Naive thymus-derived CD4-positive, alpha-beta T cell (primary cell): ENCODE results near the gene SAFB2. TPM values are rescaled to one million over a fixed set of nuclear protein-coding genes. Genes with fewer than 3 reads are reported as not detected.

Experiments used
- ATAC-seq: fragments of 150-1000 bp; cut with Tn5 transposase; 2 replicates; pipeline ENCODE4 v1.10.0; 2021; ENCODE audit warnings: mild to moderate bottlenecking, moderate library complexity
- CTCF ChIA-PET: fragments of 350-600 bp; sonication (Branson Sonifier 250); formaldehyde crosslinking; loops from one replicate; lab custom pipeline; 2021; ENCODE audit warnings: antibody characterized with exemption; lab: Charles Lee
- POLR2A ChIA-PET: fragments of 350-600 bp; sonication (Branson Sonifier 250); formaldehyde crosslinking; loops from one replicate; lab custom pipeline; 2021; ENCODE audit warnings: antibody characterized with exemption, inconsistent platforms; lab: Charles Lee
- DNase-seq, 9 donors: peaks; one replicate each; pipeline versions ENCODE4 v3.0.0 to v3.0.0-alpha.2; 2020 to 2022; ENCODE audit warnings: mixed read lengths in 1 of 9
- H3K27ac ChIP-seq: one replicate; pipeline ENCODE4 v1.7.0; 2013; ENCODE audit warnings: mild to moderate bottlenecking, low read depth, low read length, moderate library complexity
- H3K27me3 ChIP-seq, 2 donors: one replicate each; pipeline ENCODE4 v1.7.0; 2013; ENCODE audit warnings: low read length in 2 of 2, mild to moderate bottlenecking in 2 of 2, moderate library complexity in 2 of 2; ENCODE audit not compliant: control insufficient read depth in 2 of 2, insufficient read depth in 2 of 2
- H3K36me3 ChIP-seq, 3 experiments: 1 replicate in 2 of 3; 2 replicates in 1 of 3; pipeline ENCODE4 v1.7.0; 2013; ENCODE audit warnings: low read length in 3 of 3, mild to moderate bottlenecking in 3 of 3, moderate library complexity in 1 of 3; ENCODE audit not compliant: insufficient read depth in 3 of 3, control insufficient read depth in 2 of 3
- H3K4me1 ChIP-seq, 2 donors: one replicate each; pipeline ENCODE4 v1.7.0; 2013; ENCODE audit warnings: low read length in 2 of 2, mild to moderate bottlenecking in 2 of 2, moderate library complexity in 1 of 2; ENCODE audit not compliant: control insufficient read depth in 2 of 2, insufficient read depth in 2 of 2
- H3K4me3 ChIP-seq: 2 replicates; pipeline ENCODE4 v1.7.0; 2013; ENCODE audit warnings: mild to moderate bottlenecking, low read length
- H3K9me3 ChIP-seq, 3 experiments: 1 replicate in 2 of 3; 2 replicates in 1 of 3; pipeline ENCODE4 v1.7.0; 2013; ENCODE audit warnings: low read length in 3 of 3; ENCODE audit not compliant: control insufficient read depth in 2 of 3
- H3K27ac Mint-ChIP-seq, 9 donors: one replicate each; pipeline ENCODE4 v1.8.0; 2020 to 2022; ENCODE audit warnings: mixed read lengths in 9 of 9, mild to moderate bottlenecking in 8 of 9, moderate library complexity in 5 of 9, inconsistent platforms in 2 of 9
- H3K27me3 Mint-ChIP-seq, 5 donors: one replicate each; pipeline ENCODE4 v1.8.0; 2021 to 2022; ENCODE audit warnings: mixed read lengths in 5 of 5, mild to moderate bottlenecking in 1 of 5
- H3K36me3 Mint-ChIP-seq, 5 donors: one replicate each; pipeline ENCODE4 v1.8.0; 2020 to 2022; ENCODE audit warnings: mixed read lengths in 5 of 5, mild to moderate bottlenecking in 3 of 5, inconsistent platforms in 1 of 5
- H3K4me1 Mint-ChIP-seq, 7 donors: one replicate each; pipeline ENCODE4 v1.8.0; 2020 to 2022; ENCODE audit warnings: mixed read lengths in 7 of 7, mild to moderate bottlenecking in 3 of 7, inconsistent platforms in 1 of 7
- H3K4me3 Mint-ChIP-seq, 10 donors: one replicate each; pipeline ENCODE4 v1.8.0; 2020 to 2022; ENCODE audit warnings: mild to moderate bottlenecking in 10 of 10, mixed read lengths in 10 of 10, moderate library complexity in 6 of 10, inconsistent platforms in 2 of 10
- H3K9me3 Mint-ChIP-seq, 11 donors: one replicate each; pipeline ENCODE4 v1.8.0; 2020 to 2022; ENCODE audit warnings: mixed read lengths in 11 of 11, mild to moderate bottlenecking in 4 of 11, inconsistent platforms in 1 of 11, moderate library complexity in 1 of 11
- intact Hi-C, 2 donors: fragments of 100-400 bp; cut with micrococcal nuclease; formaldehyde crosslinking; loops; one replicate each; pipeline ENCODE4 v1.15.1; 2023
- polyA plus RNA-seq, 2 donors: library from polyadenylated mRNA; unstranded; fragments of 300-500 nt; fragmentation: Illumina TruSeq; gene quantifications; one replicate each; pipeline ENCODE4 v1.2.3, GENCODE V29; 2021
- total RNA-seq, 6 experiments: library from RNA in 5 of 6; stranded (reverse) in 5 of 6; gene quantifications; 1 replicate in 5 of 6; 2 replicates in 1 of 6; pipeline ENCODE4 v1.2.3 and lab custom pipeline; 2021 to 2026

Gene SAFB2
- total and polyA plus RNA-seq, 7 experiments from 2014 or later, result 28.5 to 250 (median 222) TPM

DNA sequence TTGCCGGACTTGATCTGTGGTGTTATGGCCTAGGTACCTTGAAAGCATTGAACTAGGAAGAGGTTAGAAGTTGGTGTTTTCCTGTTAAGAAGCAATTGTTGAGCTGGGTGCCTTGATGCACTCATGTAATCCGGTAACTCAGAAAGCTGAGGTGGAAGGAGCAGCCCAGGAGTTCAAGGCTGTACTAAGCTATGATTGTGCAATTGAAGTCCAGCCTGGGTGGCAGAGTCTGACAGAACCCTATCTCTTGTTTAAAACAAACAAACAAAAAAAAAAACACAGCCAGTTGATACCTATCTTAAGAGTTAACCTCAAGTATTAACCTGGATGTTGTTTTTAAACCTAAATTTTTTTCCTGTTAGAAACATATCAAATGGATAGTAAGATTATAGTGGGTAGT, 19.6 kb upstream of the SAFB2 start:
- Mint-ChIP-seq H3K9me3 (no peaks in the 10 kb centered on the region), H3K36me3 (peaks cover 22 to 43% (median 23%) of the 10 kb centered on the region in 5 donors), H3K27ac (peak overlapping the region in 2 of 9 donors; percentile 38 to 60), H3K4me3 (no peak overlapping the region), H3K27me3 (no peaks in the 10 kb centered on the region), H3K4me1 (peaks cover 16 to 57% (median 47%) of the 10 kb centered on the region in 7 donors)
- ChIA-PET POLR2A (no interaction called here), CTCF (no interaction called here)
- Histone ChIP-seq H3K36me3 (peaks cover 23 to 67% (median 25%) of the 10 kb centered on the region in 3 experiments), H3K9me3 (no peaks in the 10 kb centered on the region), H3K4me3 (no peak overlapping the region), H3K4me1 (no peaks in the 10 kb centered on the region), H3K27ac (no peak overlapping the region), H3K27me3 (no peaks in the 10 kb centered on the region)
- no peak for ATAC-seq
- DNase-seq, result no peak
- intact Hi-C loops, result no loop called here

DNA sequence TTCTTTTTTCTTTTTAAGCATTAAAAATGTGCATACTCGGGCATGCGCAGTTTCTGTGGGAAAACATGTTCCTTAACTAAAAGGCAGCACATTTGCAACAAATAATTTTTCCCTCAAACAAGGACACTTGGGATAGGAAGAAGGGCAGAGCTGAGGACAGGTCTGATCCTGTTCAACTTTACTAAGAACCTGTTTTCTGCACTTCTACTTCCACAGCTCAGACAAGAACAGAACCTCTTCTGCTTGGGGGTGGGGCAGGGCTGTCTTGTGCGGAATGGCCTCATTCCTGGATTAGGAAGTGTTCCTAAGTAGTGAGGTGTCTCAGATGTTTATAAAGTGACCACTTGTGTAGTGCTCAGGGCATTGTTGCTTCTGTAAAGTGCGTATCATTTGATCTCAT, 18.6 kb upstream of the SAFB2 start:
- ATAC-seq, result no peak
- Histone ChIP-seq H3K27me3 (no peaks in the 10 kb centered on the region), H3K4me1 (no peaks in the 10 kb centered on the region), H3K36me3 (peaks cover 14 to 58% (median 22%) of the 10 kb centered on the region in 3 experiments), H3K27ac (no peak overlapping the region), H3K9me3 (no peaks in the 10 kb centered on the region), H3K4me3 (no peak overlapping the region)
- H3K4me3 Mint-ChIP-seq, result peak overlapping the region in 2 of 10 donors; percentile 20 to 33
- intact Hi-C loops, result no loop called here
- CTCF ChIA-PET, result no interaction called here
- no peak for DNase-seq
- peaks cover 15 to 32% (median 17%) of the 10 kb centered on the region in 5 donors for H3K36me3 Mint-ChIP-seq
- POLR2A ChIA-PET, result no interaction called here
- no peaks in the 10 kb centered on the region for H3K27me3 Mint-ChIP-seq
- no peaks in the 10 kb centered on the region for H3K9me3 Mint-ChIP-seq
- H3K4me1 Mint-ChIP-seq, result peaks cover 16 to 56% (median 42%) of the 10 kb centered on the region in 7 donors
- peak overlapping the region in 6 of 9 donors; percentile 17 to 69 (median 54) for H3K27ac Mint-ChIP-seq

DNA sequence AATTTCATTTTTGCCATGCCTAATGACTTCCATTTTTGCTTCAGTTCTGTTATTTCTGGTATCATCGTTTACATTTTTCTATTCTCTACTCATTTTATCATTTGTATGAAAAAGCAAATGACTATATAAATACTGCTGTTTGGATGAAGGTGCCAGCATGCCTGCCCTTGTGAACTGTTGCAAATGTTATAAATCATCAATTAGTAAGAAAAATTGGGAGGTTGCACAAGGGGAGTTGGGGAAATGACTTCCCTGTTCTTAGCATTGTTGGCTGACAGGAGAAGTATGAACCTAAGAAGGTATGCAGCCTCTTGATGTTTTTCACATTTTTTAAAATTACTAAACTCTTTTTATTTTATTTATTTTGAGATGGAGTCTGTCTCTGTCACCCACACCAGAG, 15.4 kb upstream of the SAFB2 start:
- H3K4me3 ChIP-seq, result no peak overlapping the region
- Mint-ChIP-seq H3K27me3 (no peaks in the 10 kb centered on the region), H3K4me1 (peaks cover 20 to 62% (median 48%) of the 10 kb centered on the region in 7 donors), H3K4me3 (no peak overlapping the region), H3K27ac (peak overlapping the region in 4 of 9 donors; percentile 29 to 61 (median 44)), H3K9me3 (no peaks in the 10 kb centered on the region), H3K36me3 (peaks cover 5 to 10% (median 9%) of the 10 kb centered on the region in 5 donors)
- DNase-seq (no peak), ATAC-seq (no peak)
- intact Hi-C loops, result no loop called here
- H3K4me1 ChIP-seq, result no peaks in the 10 kb centered on the region
- H3K27me3 ChIP-seq, result no peaks in the 10 kb centered on the region
- no peaks in the 10 kb centered on the region for H3K9me3 ChIP-seq
- CTCF ChIA-PET, result no interaction called here
- no peak overlapping the region for H3K27ac ChIP-seq
- POLR2A ChIA-PET, result no interaction called here
- H3K36me3 ChIP-seq, result peaks cover 0 to 35% (median 8%) of the 10 kb centered on the region in 3 experiments

DNA sequence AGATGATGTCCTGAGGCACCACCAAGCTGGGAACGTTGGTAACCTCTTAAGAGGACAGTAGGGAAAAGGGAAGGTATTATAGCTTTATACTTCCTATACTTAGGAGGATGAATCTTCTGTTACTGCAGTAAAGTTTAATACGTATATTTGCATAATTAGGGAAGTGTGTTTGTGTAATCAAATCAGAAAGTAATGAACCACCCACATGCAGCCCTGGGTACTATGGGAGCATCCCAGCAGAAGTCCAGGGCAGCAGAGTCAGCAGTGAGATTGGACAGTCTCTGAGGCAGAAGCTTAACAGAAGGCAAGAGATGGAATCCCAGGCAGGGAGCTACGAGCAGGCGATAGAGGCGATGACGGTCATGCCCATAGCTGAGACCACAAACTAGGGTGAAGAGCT, 12.9 kb upstream of the SAFB2 start:
- no peak for DNase-seq
- H3K4me3 ChIP-seq, result no peak overlapping the region
- Mint-ChIP-seq H3K27me3 (no peaks in the 10 kb centered on the region), H3K27ac (peak overlapping the region in 3 of 9 donors; percentile 10 to 22 (median 17)), H3K4me3 (peak overlapping the region in 2 of 10 donors; percentile 8 to 19), H3K36me3 (peaks cover 0 to 11% (median 5%) of the 10 kb centered on the region in 5 donors), H3K9me3 (no peaks in the 10 kb centered on the region), H3K4me1 (peaks cover 33 to 76% (median 58%) of the 10 kb centered on the region in 7 donors)
- H3K27ac ChIP-seq, result no peak overlapping the region
- intact Hi-C loops, result no loop called here
- peaks cover 14% of the 10 kb centered on the region in 2 donors for H3K4me1 ChIP-seq
- no peak for ATAC-seq
- H3K36me3 ChIP-seq, result peaks cover 0 to 14% (median 4%) of the 10 kb centered on the region in 3 experiments
- ChIA-PET POLR2A (interaction anchor here (0.9 to 1.3 kb wide), 3 partner anchors 11 to 16 kb away, joined by 4 to 7 read pairs (median 6); partner anchors contain the start of genes SAFB and SAFB2), CTCF (interaction anchor here (0.6 to 1.5 kb wide), 2 partner anchors 54 to 80 kb away, joined by 3 read pairs; no protein-coding TSS in a partner anchor)
- no peaks in the 10 kb centered on the region for H3K27me3 ChIP-seq
- H3K9me3 ChIP-seq, result no peaks in the 10 kb centered on the region

DNA sequence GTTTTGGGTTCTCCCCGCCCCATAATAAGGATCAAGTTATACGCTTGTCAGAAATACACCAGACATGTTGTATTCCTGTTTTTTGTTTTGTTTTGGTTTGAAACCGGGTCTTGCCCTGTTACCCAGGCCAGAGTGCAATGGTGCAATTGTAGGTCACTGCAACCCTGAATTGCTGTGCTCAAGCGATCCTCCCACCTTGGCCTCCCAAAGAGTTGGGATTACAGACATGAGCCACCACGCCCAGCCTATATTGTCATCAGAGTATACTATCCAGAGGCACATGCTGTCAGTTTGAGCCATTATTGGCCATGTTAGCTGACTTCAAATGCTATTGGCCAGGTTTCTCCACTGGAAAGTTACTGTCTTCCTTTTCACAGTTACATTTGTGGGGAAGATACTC, 10.1 kb upstream of the SAFB2 start:
- CTCF ChIA-PET, result no interaction called here
- POLR2A ChIA-PET, result no interaction called here
- no peak overlapping the region for H3K27ac ChIP-seq
- H3K27ac Mint-ChIP-seq, result peak overlapping the region in 3 of 9 donors; percentile 20 to 52 (median 30)
- H3K4me3 ChIP-seq, result no peak overlapping the region
- H3K4me1 Mint-ChIP-seq, result peaks cover 46 to 89% (median 75%) of the 10 kb centered on the region in 7 donors
- no peaks in the 10 kb centered on the region for H3K27me3 ChIP-seq
- no peaks in the 10 kb centered on the region for H3K27me3 Mint-ChIP-seq
- intact Hi-C loops, result no loop called here
- DNase-seq (no peak), ATAC-seq (no peak)
- peaks cover 2 to 16% (median 12%) of the 10 kb centered on the region in 5 donors for H3K36me3 Mint-ChIP-seq
- H3K4me3 Mint-ChIP-seq, result peak overlapping the region in 6 of 10 donors; percentile 12 to 66 (median 60)
- H3K9me3 Mint-ChIP-seq, result no peaks in the 10 kb centered on the region
- H3K36me3 ChIP-seq, result peaks cover 7 to 23% (median 8%) of the 10 kb centered on the region in 3 experiments
- no peaks in the 10 kb centered on the region for H3K9me3 ChIP-seq
- H3K4me1 ChIP-seq, result peaks cover 29 to 32% of the 10 kb centered on the region in 2 donors

DNA sequence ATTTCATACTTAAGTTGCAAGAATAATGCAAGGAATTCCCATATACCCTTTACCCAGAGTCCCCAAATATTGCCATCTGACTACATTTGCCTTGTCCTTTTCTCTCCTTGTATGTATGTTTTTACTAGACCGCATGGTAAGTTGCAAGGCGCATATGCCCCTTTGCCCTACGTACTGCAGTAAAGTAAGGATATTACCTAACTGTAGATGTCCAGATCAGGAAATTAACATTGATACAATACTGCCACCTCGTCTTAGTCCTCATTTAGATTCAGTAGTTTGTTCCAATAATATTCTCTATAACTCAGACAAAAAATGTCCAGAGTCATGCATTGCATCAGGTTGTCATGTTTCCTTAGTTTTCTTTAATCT, 9.7 kb upstream of the SAFB2 start:
- H3K9me3 Mint-ChIP-seq, result no peaks in the 10 kb centered on the region
- no peak overlapping the region for H3K27ac ChIP-seq
- H3K4me3 ChIP-seq, result no peak overlapping the region
- no peaks in the 10 kb centered on the region for H3K27me3 Mint-ChIP-seq
- POLR2A ChIA-PET, result no interaction called here
- DNase-seq (no peak), ATAC-seq (no peak)
- H3K9me3 ChIP-seq, result no peaks in the 10 kb centered on the region
- CTCF ChIA-PET, result no interaction called here
- H3K4me1 ChIP-seq, result peaks cover 33 to 36% of the 10 kb centered on the region in 2 donors
- peaks cover 5 to 21% (median 15%) of the 10 kb centered on the region in 5 donors for H3K36me3 Mint-ChIP-seq
- no peaks in the 10 kb centered on the region for H3K27me3 ChIP-seq
- intact Hi-C loops, result no loop called here
- H3K4me1 Mint-ChIP-seq, result peaks cover 50 to 90% (median 77%) of the 10 kb centered on the region in 7 donors
- H3K27ac Mint-ChIP-seq, result peak overlapping the region in 1 of 9 donors; percentile 52
- peak overlapping the region in 8 of 10 donors; percentile 2 to 66 (median 54) for H3K4me3 Mint-ChIP-seq
- peaks cover 7 to 27% (median 13%) of the 10 kb centered on the region in 3 experiments for H3K36me3 ChIP-seq
